C4-2B (cell line): Measurements from ENCODE around the gene TELO2.

Experiments used
- ZFX ChIP-seq: fragments of 450-650 bp; IDR thresholded peaks from 2 replicates; pipeline ENCODE4 v1.6.1; 2017
- TF ChIP-seq, protein P1 (sequence below): fragments of 450-650 bp; conservative IDR thresholded peaks from 2 replicates; pipeline ENCODE4 v1.5.1; 2017; ENCODE audit warnings: mild to moderate bottlenecking

DNA sequence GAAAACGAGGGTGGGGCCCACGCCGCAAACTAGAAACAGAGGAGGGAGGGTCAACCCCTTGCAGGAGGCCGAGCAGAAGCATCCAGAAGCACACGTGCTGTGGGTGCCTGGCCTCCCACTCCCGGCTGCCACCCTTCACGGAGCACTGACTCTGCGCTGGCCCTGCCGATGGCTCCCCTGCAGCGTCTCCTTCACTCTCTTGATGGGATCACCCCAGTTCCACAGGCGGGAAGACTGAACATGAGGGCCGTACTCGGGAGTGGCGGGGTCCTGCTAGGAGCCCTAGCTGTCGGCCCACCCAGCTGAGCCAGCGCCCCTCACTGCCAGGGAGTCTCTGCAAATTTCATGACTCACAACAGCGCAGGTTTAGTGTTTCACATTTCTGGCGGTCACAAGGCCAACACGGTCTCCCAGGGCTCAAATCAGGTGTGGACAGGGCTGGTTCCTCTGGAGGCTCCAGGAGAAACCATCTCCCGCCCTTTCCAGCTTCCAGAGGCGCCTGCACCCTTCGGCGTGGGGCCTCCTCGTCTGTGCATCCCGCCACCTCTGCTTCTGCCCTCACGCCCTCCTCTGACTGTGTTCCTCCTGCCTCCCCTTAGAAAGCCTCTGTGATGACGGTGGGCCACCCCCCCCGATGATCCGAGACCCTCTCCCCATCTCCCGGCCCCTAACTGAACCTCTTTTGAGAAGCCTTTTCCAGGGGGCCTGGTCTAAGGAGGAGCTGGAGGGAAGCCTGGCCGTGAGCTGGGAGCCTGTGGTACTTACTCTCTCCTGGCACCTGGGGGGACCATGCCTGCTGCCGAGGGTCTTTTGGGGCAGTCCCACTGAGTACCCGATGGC is 6.4 kb upstream of the TELO2 start:
- TF ChIP-seq, protein P1, sequence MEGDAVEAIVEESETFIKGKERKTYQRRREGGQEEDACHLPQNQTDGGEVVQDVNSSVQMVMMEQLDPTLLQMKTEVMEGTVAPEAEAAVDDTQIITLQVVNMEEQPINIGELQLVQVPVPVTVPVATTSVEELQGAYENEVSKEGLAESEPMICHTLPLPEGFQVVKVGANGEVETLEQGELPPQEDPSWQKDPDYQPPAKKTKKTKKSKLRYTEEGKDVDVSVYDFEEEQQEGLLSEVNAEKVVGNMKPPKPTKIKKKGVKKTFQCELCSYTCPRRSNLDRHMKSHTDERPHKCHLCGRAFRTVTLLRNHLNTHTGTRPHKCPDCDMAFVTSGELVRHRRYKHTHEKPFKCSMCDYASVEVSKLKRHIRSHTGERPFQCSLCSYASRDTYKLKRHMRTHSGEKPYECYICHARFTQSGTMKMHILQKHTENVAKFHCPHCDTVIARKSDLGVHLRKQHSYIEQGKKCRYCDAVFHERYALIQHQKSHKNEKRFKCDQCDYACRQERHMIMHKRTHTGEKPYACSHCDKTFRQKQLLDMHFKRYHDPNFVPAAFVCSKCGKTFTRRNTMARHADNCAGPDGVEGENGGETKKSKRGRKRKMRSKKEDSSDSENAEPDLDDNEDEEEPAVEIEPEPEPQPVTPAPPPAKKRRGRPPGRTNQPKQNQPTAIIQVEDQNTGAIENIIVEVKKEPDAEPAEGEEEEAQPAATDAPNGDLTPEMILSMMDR: no peak
- no peak for TF ChIP-seq ZFX
